Fibroblast of mammary gland (primary cell): ENCODE measurements around the gene EXOC4.

Experiments used
- DNase-seq: peaks from one replicate; pipeline ENCODE4 v3.0.0-alpha.2; 2010; ENCODE audit warnings: low read depth
- H3K4me3 ChIP-seq: 2 replicates; pipeline ENCODE4 v1.5.1; 2011; ENCODE audit warnings: low read depth, mild to moderate bottlenecking, low read length, moderate library complexity; ENCODE audit not compliant: control insufficient read depth
- TF ChIP-seq, protein P1 (sequence below): conservative IDR thresholded peaks from 2 replicates; pipeline ENCODE4 v1.5.1; 2011; ENCODE audit warnings: low read depth, low read length, inconsistent platforms; ENCODE audit not compliant: control insufficient read depth, insufficient read depth

EXOC4 gene

DNA sequence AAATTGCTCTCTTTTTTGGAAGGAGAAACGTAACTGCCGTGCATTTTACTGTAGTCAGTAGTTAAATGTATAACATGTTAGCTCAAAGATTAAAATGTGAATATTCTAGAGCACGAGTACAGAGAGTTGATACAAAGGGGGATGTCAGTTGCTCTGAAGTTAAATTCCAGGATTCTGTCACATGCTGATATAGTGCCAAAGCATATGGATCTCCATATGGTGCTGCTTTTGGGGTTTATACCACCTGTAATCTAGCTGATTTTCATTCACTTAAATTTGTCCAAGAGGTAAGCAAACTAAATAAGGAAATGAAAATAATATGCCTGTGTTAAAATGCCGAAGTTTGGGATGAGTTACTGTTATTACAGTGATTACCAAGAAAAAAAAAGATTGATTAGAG lies 298.6 kb downstream of the EXOC4 start:
- no peak overlapping the region for H3K4me3 ChIP-seq
- DNase-seq: no peak
- TF ChIP-seq, protein P1, sequence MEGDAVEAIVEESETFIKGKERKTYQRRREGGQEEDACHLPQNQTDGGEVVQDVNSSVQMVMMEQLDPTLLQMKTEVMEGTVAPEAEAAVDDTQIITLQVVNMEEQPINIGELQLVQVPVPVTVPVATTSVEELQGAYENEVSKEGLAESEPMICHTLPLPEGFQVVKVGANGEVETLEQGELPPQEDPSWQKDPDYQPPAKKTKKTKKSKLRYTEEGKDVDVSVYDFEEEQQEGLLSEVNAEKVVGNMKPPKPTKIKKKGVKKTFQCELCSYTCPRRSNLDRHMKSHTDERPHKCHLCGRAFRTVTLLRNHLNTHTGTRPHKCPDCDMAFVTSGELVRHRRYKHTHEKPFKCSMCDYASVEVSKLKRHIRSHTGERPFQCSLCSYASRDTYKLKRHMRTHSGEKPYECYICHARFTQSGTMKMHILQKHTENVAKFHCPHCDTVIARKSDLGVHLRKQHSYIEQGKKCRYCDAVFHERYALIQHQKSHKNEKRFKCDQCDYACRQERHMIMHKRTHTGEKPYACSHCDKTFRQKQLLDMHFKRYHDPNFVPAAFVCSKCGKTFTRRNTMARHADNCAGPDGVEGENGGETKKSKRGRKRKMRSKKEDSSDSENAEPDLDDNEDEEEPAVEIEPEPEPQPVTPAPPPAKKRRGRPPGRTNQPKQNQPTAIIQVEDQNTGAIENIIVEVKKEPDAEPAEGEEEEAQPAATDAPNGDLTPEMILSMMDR: no peak

DNA sequence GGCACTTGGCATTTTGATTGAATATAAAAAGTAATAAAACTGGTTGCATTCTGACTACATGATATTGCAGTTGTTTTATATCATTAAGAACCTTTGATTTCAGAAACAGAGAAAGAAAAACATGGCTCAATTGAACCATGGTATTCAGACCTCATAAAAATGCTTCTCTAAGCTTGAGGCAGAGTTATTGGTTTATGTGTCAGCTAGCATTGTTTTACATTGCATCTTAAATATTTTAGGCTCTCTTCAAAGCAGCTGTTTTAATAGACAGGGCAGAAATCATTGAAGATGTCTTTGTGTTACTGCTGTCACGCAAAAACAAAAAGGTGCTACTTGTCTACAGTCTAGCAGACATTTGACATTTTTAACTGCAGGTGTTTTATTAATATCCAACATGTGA lies 299.2 kb downstream of the EXOC4 start:
- no peak for DNase-seq
- no peak overlapping the region for H3K4me3 ChIP-seq
- TF ChIP-seq, protein P1: no peak

DNA sequence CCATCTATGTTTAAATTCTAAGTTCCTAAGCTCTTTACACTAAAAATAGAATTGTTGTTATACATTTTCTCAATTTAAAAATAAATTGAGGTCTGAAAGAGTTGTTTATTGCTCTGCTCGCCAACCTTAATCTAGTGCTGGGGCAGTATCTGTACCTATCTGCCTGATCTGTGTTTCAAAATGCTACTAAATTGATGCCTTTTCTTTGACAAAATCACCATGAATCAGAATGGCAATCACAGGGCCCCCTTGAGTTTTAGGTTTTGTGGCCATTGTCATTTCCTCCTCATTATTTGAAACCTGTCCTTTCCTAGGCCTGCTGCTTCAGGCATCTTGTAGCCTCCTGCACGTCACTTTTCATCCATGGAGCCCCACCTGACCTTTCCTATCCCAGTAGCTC lies 301.5 kb downstream of the EXOC4 start:
- DNase-seq: no peak
- TF ChIP-seq, protein P1: no peak

GRCh38 chr7:133556048-133556447 lies 303.2 kb downstream of the EXOC4 start:
- DNase-seq: no peak
- no peak overlapping the region for H3K4me3 ChIP-seq
- TF ChIP-seq, protein P1: no peak

More for the DNA sequence above, 301.5 kb downstream of the EXOC4 start:
- no peak overlapping the region for H3K4me3 ChIP-seq

DNA sequence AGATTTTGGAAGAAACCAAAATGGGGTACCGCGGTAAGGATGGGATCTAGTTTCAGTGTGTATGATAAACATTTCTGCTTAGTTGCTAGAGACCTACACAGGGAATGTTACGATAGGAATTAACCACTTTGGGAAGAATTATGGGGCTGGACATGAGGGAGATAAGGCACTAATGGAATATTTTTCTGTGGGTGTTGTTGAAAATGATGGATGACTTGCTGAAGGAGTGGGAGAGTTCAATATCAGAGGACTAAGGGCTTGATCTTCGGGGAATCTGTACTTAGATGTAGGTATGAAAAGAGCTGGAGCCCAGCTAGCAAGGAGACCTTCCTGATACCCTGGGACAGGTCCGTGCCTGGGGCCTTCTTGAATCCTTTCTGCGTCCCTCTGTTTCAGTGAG lies 303.7 kb downstream of the EXOC4 start:
- H3K4me3 ChIP-seq: no peak overlapping the region
- no peak for DNase-seq
- TF ChIP-seq, protein P1: no peak

DNA sequence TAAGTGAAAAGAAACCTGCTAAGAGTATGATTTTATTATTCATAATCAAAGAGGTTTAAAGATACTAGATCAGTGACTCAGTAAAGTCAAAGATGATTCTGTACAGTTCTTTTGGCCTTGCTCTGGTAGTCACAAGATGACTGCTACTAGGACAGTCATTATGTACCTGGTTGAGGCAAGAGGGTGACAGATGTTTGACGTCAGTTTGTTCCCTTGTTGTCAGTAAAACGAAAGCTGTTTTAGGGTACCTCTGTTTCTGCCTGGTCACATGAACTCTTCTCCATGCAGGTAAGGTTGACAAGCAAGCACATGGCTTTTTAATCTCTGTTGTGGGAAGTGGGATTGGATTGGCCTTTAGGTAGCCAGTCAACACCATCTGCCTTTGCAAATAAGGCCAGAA lies 308.0 kb downstream of the EXOC4 start:
- no peak for DNase-seq
- TF ChIP-seq, protein P1: no peak
- H3K4me3 ChIP-seq: no peak overlapping the region

DNA sequence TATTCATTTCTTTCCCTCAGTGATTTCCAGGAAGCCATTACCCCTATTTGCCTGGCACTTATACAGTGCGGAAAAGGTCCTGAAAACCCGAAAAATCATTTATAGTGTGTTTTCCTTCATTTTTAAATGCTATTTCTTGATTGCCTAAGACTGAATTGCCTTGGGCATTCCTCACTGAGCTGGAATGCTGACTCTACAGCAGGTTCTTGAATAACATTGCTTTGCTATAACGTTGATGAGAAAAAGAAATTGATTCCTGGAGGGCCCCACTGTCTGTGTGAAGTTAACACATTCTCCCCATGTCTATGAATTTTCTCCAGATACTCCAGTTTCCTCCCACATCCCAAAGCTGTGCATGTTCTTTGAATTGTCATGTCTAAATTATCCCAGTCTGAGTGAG lies 308.5 kb downstream of the EXOC4 start:
- DNase-seq: no peak
- H3K4me3 ChIP-seq: no peak overlapping the region

More for the DNA sequence above, 308.5 kb downstream of the EXOC4 start:
- TF ChIP-seq, protein P1: no peak
